Effector memory CD8-positive, alpha-beta T cell (primary cell): ENCODE measurements around the gene OSR1.
"Not testable (repeated sequence)": the region's sequence is repeated elsewhere in the genome, so short reads cannot be mapped to it uniquely, and the experiment has no call there.

ENCODE experiments used
- ATAC-seq: fragments of 150-1000 bp; cut with Tn5 transposase; replicated peaks from 2 replicates; pipeline ENCODE4 v1.10.0; 2021; ENCODE audit warnings: mild to moderate bottlenecking, moderate library complexity
- DNase-seq, 3 experiments: peaks; one replicate each; pipeline ENCODE4 v3.0.0; 2021
- H3K27ac Mint-ChIP-seq, 2 donors: one replicate each; pipeline ENCODE4 v1.8.0; 2022; ENCODE audit warnings: mild to moderate bottlenecking in 2 of 2, mixed read lengths in 2 of 2, moderate library complexity in 2 of 2
- H3K27me3 Mint-ChIP-seq, 2 donors: one replicate each; pipeline ENCODE4 v1.8.0; 2022; ENCODE audit warnings: mixed read lengths in 2 of 2
- H3K36me3 Mint-ChIP-seq: one replicate; pipeline ENCODE4 v1.8.0; 2022; ENCODE audit warnings: mild to moderate bottlenecking, moderate library complexity, mixed read lengths; ENCODE audit not compliant: insufficient read depth
- H3K4me1 Mint-ChIP-seq, 2 donors: one replicate each; pipeline ENCODE4 v1.8.0; 2022; ENCODE audit warnings: low read depth in 2 of 2, mixed read lengths in 2 of 2
- H3K4me3 Mint-ChIP-seq, 2 donors: one replicate each; pipeline ENCODE4 v1.8.0; 2022; ENCODE audit warnings: mild to moderate bottlenecking in 2 of 2, mixed read lengths in 2 of 2, moderate library complexity in 2 of 2
- H3K9me3 Mint-ChIP-seq, 2 donors: one replicate each; pipeline ENCODE4 v1.8.0; 2022; ENCODE audit warnings: mixed read lengths in 2 of 2

Gene OSR1

GRCh38 chr2:19312949-19313348 lies 45.5 kb downstream of the OSR1 start:
- H3K4me1 Mint-ChIP-seq: no peaks in the 10 kb centered on the region
- H3K4me3 Mint-ChIP-seq: no peak overlapping the region
- H3K36me3 Mint-ChIP-seq: no peaks in the 10 kb centered on the region
- DNase-seq: no peak
- ATAC-seq: no peak
- peaks cover 2 to 7% of the 10 kb centered on the region in 2 donors for H3K9me3 Mint-ChIP-seq
- no peak overlapping the region for H3K27ac Mint-ChIP-seq
- no peaks in the 10 kb centered on the region for H3K27me3 Mint-ChIP-seq

- ATAC-seq, H3K4me1 Mint-ChIP-seq, H3K27ac Mint-ChIP-seq, DNase-seq, H3K36me3 Mint-ChIP-seq, H3K4me3 Mint-ChIP-seq, H3K9me3 Mint-ChIP-seq: not testable (repeated sequence)
- peaks cover 0 to 12% of the 10 kb centered on the region in 2 donors for H3K27me3 Mint-ChIP-seq
These were observed 52.4 kb downstream of the OSR1 start for GRCh38 chr2:19306065-19306464.

- not testable (repeated sequence) for H3K27ac Mint-ChIP-seq
These were observed 52.9 kb downstream of the OSR1 start for GRCh38 chr2:19305400-19306055.

GRCh38 chr2:19301706-19302105 lies 56.7 kb downstream of the OSR1 start:
- Mint-ChIP-seq H3K4me3 (no peak overlapping the region), H3K27ac (peak overlapping the region in 1 of 2 donors; percentile 32), H3K36me3 (no peaks in the 10 kb centered on the region), H3K27me3 (peaks cover 0 to 14% of the 10 kb centered on the region in 2 donors), H3K4me1 (no peaks in the 10 kb centered on the region), H3K9me3 (no peaks in the 10 kb centered on the region)
- DNase-seq: no peak
- no peak for ATAC-seq

More at GRCh38 chr2:19305400-19306055, 52.9 kb downstream of the OSR1 start:
- H3K27me3 Mint-ChIP-seq: peaks cover 0 to 14% of the 10 kb centered on the region in 2 donors
- not testable (repeated sequence) for H3K9me3 Mint-ChIP-seq, DNase-seq, H3K36me3 Mint-ChIP-seq, ATAC-seq, H3K4me3 Mint-ChIP-seq, H3K4me1 Mint-ChIP-seq
